PC-3 (cell line): ENCODE measurements around the gene LMX1A. TPM values are rescaled to one million over a fixed set of nuclear protein-coding genes. Genes with fewer than 3 reads are reported as not detected.

Source experiments
- ATAC-seq: fragments of 200-7000 bp; cut with Tn5 transposase; 2 replicates; pipeline ENCODE4 v1.9.1; 2020; ENCODE audit warnings: mild to moderate bottlenecking, moderate library complexity
- BruUV-seq: library from RNA; stranded (reverse); fragments of 400-500 nt; replicated peaks from 2 replicates; lab custom pipeline; 2021; lab: Mats Ljungman, UMichigan
- CTCF ChIA-PET: fragments of 300-600 bp; sonication (Branson Sonifier 250); formaldehyde crosslinking; loops from one replicate; lab custom pipeline; 2022; ENCODE audit warnings: antibody characterized with exemption; lab: Charles Lee
- POLR2A ChIA-PET: fragments of 300-600 bp; sonication (Branson Sonifier 250); formaldehyde crosslinking; loops from one replicate; lab custom pipeline; 2022; ENCODE audit warnings: antibody characterized with exemption; ENCODE audit not compliant: unreplicated experiment; lab: Charles Lee
- DNase-seq: peaks from one replicate; pipeline ENCODE4 v3.0.0-alpha.2; 2015
- H2AFZ ChIP-seq: fragments of 300-600 bp; sonication (generic); 2 replicates; pipeline ENCODE4 v1.6.0; 2016; ENCODE audit warnings: antibody characterized with exemption, low read length
- H3F3A ChIP-seq: fragments of 300-600 bp; sonication (generic); one replicate; pipeline ENCODE4 v1.6.0; 2017; ENCODE audit warnings: antibody characterized with exemption, low read length, control low read depth, mild to moderate bottlenecking; ENCODE audit not compliant: unreplicated experiment
- H3K27ac ChIP-seq: fragments of 300-600 bp; sonication (generic); 2 replicates; pipeline ENCODE4 v1.5.1; 2016; ENCODE audit warnings: mild to moderate bottlenecking, low read length
- H3K27me3 ChIP-seq: fragments of 300-600 bp; sonication (generic); 2 replicates; pipeline ENCODE4 v1.6.1; 2016; ENCODE audit warnings: low read length, mixed read lengths
- H3K36me3 ChIP-seq: fragments of 300-600 bp; sonication (generic); 2 replicates; pipeline ENCODE4 v1.6.1; 2016; ENCODE audit warnings: low read depth, mixed run types, low read length, mixed read lengths
- H3K4me1 ChIP-seq: fragments of 300-600 bp; sonication (generic); 2 replicates; pipeline ENCODE4 v1.5.1; 2016; ENCODE audit warnings: low read length; ENCODE audit not compliant: insufficient read depth
- H3K4me2 ChIP-seq: fragments of 300-600 bp; sonication (generic); 2 replicates; pipeline ENCODE4 v1.6.0; 2016; ENCODE audit warnings: low read length
- H3K4me3 ChIP-seq: fragments of 300-600 bp; sonication (generic); 2 replicates; pipeline ENCODE4 v1.5.1; 2016; ENCODE audit warnings: mild to moderate bottlenecking, low read length, mixed read lengths
- H3K79me2 ChIP-seq: fragments of 300-600 bp; sonication (generic); 2 replicates; pipeline ENCODE4 v1.6.1; 2017; ENCODE audit warnings: low read length, mixed read lengths
- H3K9ac ChIP-seq: fragments of 300-600 bp; sonication (generic); 2 replicates; pipeline ENCODE4 v1.6.0; 2016; ENCODE audit warnings: mild to moderate bottlenecking, low read length
- H3K9me2 ChIP-seq: fragments of 300-600 bp; sonication (generic); replicated peaks from 2 replicates; pipeline ENCODE4 v1.6.1; 2016; ENCODE audit warnings: mixed run types, low read length, mixed read lengths
- H3K9me3 ChIP-seq: fragments of 300-600 bp; sonication (generic); 2 replicates; pipeline ENCODE4 v1.6.1; 2016; ENCODE audit warnings: low read length, mixed read lengths
- H4K20me1 ChIP-seq: fragments of 300-600 bp; sonication (generic); 2 replicates; pipeline ENCODE4 v1.6.1; 2016; ENCODE audit warnings: low read length, mixed read lengths
- CTCF ChIP-seq: fragments of 300-600 bp; sonication (generic); conservative IDR thresholded peaks from 2 replicates; pipeline ENCODE4 v1.5.1; 2017; ENCODE audit warnings: antibody characterized with exemption, low read depth, mild to moderate bottlenecking, low read length
- EZH2 ChIP-seq: fragments of 300-600 bp; sonication (generic); IDR thresholded peaks from one replicate; pipeline ENCODE4 v1.6.1; 2017; ENCODE audit warnings: antibody characterized with exemption, mild to moderate bottlenecking, low read length; ENCODE audit not compliant: unreplicated experiment
- EZH2phosphoT487 ChIP-seq: fragments of 300-600 bp; sonication (generic); IDR thresholded peaks from 2 replicates; pipeline ENCODE4 v1.6.1; 2018; ENCODE audit warnings: mild to moderate bottlenecking, antibody characterized with exemption, low read length, borderline replicate concordance
- intact Hi-C: fragments of 100-400 bp; cut with micrococcal nuclease; formaldehyde crosslinking; loops from 2 replicates; pipeline ENCODE4 v1.9.0; 2023
- total RNA-seq: library from RNA; depleted of rRNA; stranded (reverse); fragments of >200 nt; gene quantifications from 2 replicates; pipeline ENCODE4 v1.2.3, GENCODE V29; 2014

The LMX1A gene
- total RNA-seq, 1 experiment from 2014 or later, result not detected

- H3K27ac ChIP-seq, result no peak overlapping the region
- H3K4me3 ChIP-seq, result no peak overlapping the region
- no peaks in the 10 kb centered on the region for H3K36me3 ChIP-seq
- H3K9ac ChIP-seq, result no peak overlapping the region
- POLR2A ChIA-PET, result interaction anchor here (0.7 kb wide), 1 partner anchor 55 kb away, joined by 5 read pairs; no protein-coding TSS in a partner anchor
- no peaks in the 10 kb centered on the region for H3K27me3 ChIP-seq
- H3K79me2 ChIP-seq, result no peaks in the 10 kb centered on the region
- DNase-seq, result no peak
- H3K4me2 ChIP-seq, result no peak overlapping the region
- H3K9me3 ChIP-seq, result no peaks in the 10 kb centered on the region
- no peaks in the 10 kb centered on the region for H3F3A ChIP-seq
- BruUV-seq, result no TSS peak
- H2AFZ ChIP-seq, result no peak overlapping the region
- H4K20me1 ChIP-seq, result no peaks in the 10 kb centered on the region
- no peak for TF ChIP-seq CTCF
- no peak for TF ChIP-seq EZH2phosphoT487
- no peak for TF ChIP-seq EZH2
- CTCF ChIA-PET, result no interaction called here
- H3K9me2 ChIP-seq, result no peaks in the 10 kb centered on the region
- intact Hi-C loops, result loop anchor here (5.0 kb wide), 1 partner anchor 71 kb away; no protein-coding TSS in a partner anchor
- ATAC-seq, result peak; percentile 38; the same call in 1 of the 2 replicates
- no peaks in the 10 kb centered on the region for H3K4me1 ChIP-seq
Observed at GRCh38 chr1:165218731-165219130, 137.8 kb downstream of the LMX1A start.

GRCh38 chr1:165217958-165218357 is 138.6 kb downstream of the LMX1A start:
- intact Hi-C loops, result loop anchor here (5.0 kb wide), 1 partner anchor 71 kb away; no protein-coding TSS in a partner anchor
- CTCF ChIA-PET, result no interaction called here

More at GRCh38 chr1:165217958-165218357, 138.6 kb downstream of the LMX1A start:
- Histone ChIP-seq H3K27me3 (no peaks in the 10 kb centered on the region), H3K79me2 (no peaks in the 10 kb centered on the region), H3K4me1 (no peaks in the 10 kb centered on the region), H3K36me3 (no peaks in the 10 kb centered on the region), H2AFZ (no peak overlapping the region), H3F3A (no peaks in the 10 kb centered on the region), H3K9ac (no peak overlapping the region), H4K20me1 (no peaks in the 10 kb centered on the region), H3K27ac (no peak overlapping the region), H3K4me3 (no peak overlapping the region), H3K9me3 (no peaks in the 10 kb centered on the region), H3K4me2 (no peak overlapping the region), H3K9me2 (no peaks in the 10 kb centered on the region)
- no TSS peak for BruUV-seq
- no peak for TF ChIP-seq EZH2phosphoT487
- no peak for TF ChIP-seq EZH2
- TF ChIP-seq CTCF, result no peak
- POLR2A ChIA-PET, result no interaction called here
- no peak for DNase-seq
- ATAC-seq, result no peak
